Measurements from ENCODE around the gene KRTAP10-12.
"Not testable (repeated sequence)": the region's sequence is repeated elsewhere in the genome, so short reads cannot be mapped to it uniquely, and the experiment has no call there.

Gene KRTAP10-12, protein sequence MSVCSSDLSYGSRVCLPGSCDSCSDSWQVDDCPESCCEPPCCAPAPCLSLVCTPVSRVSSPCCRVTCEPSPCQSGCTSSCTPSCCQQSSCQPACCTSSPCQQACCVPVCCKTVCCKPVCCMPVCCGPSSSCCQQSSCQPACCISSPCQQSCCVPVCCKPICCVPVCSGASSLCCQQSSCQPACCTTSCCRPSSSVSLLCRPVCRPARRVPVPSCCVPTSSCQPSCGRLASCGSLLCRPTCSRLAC

DNA sequence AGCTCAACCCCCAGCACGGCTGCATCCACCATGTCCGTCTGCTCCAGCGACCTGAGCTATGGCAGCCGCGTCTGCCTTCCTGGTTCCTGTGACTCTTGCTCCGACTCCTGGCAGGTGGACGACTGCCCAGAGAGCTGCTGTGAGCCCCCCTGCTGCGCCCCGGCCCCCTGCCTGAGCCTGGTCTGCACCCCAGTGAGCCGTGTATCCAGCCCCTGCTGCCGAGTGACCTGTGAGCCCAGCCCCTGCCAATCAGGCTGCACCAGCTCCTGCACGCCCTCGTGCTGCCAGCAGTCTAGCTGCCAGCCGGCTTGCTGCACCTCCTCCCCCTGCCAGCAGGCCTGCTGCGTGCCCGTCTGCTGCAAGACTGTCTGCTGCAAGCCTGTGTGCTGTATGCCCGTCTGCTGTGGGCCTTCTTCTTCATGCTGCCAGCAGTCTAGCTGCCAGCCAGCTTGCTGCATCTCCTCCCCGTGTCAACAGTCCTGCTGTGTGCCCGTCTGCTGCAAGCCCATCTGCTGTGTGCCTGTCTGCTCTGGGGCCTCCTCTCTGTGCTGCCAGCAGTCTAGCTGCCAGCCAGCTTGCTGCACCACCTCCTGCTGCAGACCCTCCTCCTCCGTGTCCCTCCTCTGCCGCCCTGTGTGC lies at the start of gene KRTAP10-12:
TSS of gene KRTAP10-12 (plus strand) at position 1 of the 639 bp plus-strand sequence. CDS start at position 31, 30 bp downstream.
- not testable (repeated sequence) for DNase-seq

DNA sequence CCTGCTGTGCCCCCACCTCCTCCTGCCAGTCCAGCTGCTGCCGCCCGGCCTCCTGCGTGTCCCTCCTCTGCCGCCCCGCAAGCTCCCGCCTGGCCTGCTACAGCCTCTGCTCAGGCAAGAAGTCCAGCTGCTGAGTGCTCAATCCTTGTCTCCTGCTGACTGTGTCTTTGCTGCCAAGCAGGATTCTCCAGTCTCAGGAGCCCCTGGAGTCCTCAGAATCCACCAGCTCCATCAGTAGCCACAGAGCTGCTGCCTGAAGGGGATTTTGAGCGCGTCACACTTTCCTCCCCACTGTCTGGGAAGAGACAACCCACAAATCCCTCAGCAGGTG lies 49.8 kb upstream of the KRTAP10-12 start:
- DNase-seq: no peak

DNA sequence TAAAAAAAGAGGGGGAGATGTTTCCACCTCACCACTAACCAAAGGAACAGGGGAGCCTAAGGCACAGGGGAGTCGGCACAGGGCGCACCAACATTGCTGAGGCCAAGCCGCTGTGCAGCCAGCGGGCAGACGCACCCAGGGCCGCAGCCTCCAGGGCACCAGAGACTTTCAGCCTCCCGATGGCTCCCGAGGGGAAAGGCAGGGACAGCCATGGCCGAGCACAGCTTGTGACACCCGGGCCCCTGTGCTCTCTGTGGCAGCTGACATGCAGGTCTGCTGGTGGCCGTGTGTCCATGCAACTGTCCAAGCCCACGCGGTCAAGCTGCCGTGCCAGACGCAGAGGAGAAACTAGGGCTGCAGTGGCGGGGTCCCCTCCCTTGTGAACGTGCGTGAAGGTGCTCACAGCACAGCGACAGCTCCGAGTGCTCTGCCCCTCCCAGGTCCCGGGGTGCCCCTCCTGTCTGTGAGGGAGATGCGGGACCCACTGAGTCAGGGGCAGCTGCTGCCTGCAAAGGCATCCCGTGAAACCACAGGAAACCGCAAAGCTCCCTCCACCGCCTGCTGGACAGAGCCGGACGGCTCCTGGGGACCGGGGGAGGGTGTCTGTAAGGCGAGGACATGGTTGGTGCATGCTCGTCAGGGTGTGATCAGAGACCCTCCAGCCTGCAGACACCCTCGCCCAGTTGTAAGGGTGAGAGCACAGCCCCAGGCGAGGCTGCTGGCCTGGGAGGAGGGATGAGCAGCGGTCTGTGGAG lies 48.2 kb upstream of the KRTAP10-12 start:
- DNase-seq: no peak

DNA sequence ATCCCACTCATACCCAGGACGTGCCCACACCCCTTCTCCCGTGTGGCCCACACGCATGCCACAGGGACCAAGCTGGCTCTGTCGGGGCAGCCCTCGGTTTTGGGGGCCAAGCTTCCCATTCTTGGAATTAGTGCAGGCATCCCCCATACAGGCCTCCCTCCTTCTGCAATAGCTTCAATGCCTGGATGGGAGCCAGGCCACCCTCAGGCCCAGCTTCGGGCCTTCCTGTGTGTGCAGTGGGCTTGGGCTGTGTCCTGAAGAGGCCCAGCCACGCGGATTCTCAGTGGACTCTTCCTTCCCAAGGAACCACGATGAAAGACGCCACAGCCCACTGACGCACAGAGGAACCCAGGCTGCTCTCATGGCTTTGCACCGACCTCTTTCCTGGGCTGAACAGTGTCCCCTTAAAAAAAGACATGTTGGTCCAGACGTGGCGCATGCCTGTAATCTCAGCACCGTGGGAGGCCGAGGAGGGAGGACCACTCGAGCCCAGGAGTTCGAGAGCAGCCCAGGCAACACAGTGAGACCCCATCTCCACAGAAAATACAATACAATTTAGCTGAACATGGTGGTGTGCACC lies 47.4 kb upstream of the KRTAP10-12 start:
- no peak for DNase-seq

DNA sequence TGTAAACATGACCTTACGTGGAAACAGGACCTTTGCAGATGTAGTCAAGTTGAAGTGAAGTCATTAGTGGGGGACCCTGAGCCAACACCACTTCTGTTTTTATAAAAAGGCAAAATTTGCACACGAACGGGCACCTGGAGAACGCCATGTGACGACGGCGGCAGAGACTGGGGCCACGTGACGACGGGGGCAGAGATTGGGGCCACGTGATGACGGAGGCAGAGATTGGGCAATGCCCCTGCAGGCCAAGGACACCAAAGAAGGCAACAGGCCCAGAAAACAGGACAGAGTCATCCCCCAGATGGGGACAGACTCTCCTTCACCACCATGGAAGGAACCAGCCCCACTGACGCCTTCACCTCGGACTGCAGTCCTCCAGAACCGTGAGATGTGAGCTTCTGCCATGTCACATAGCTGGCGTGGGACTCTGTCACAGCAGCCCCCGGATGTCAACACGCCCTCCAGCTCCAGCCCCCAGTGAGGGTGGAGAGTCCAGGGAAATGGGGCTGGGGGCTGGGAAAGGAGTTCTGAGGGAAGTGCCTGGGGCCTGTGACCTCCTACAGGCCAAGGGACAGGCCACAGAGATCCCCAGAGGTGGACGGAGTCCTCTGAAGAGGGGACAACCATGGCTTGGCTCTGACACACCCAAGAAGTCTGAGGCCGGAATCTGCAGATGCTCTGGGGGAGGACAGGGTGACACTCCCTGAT lies 46.6 kb upstream of the KRTAP10-12 start:
- no peak for DNase-seq

DNA sequence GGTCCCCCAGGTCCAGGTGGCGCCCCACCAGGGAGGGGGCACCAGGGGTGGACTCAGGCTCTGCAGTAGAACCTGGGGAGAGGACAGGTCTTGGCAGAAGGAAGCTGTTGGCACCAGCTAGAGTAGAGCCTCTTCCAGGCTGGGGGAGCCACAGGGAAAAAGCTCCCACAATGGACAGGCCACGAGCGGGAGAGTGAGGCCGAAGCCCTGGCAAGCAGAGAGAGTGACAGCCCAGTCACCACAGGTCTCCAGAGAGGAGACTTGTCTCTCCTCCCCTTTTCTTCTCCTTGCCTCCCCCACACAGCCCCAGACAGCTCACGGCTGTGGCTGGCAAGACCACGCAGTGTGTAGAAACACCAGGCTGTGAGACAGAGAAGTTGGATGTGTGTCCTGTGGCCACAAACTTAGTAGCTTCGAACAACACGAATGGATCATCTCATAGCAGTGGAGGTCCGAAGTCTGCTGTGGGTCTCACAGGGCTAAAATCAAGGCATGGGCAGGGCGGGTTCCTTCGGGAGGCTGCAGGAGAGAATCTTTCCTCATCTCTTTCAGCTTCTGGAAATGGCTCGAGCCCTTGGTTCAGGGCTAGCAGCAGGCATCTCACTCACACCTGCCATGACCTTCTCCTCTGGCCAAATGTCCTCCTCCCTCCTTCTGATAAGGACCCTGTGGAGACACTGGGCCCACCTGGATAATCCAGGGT lies 45.8 kb upstream of the KRTAP10-12 start:
- no peak for DNase-seq

DNA sequence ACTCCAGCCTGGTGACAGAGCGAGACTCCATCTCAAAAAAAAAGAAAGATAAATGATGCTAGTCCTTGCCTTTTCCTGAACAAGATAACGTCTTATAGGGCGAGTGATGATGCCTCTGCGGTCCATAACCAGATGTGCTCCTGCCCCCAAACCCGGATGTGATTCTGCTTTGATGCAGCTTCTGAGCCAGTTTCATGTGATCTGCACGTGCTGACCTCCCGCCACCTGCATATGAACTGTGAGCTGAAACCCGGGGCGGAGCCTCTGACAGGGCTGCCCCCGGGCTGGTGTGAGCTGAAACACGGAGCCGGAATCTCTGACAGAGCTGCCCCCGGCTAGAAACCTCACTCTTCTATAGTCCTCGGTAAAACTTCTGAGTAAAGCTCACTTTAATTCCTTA lies 43.8 kb upstream of the KRTAP10-12 start:
- no peak for DNase-seq

DNA sequence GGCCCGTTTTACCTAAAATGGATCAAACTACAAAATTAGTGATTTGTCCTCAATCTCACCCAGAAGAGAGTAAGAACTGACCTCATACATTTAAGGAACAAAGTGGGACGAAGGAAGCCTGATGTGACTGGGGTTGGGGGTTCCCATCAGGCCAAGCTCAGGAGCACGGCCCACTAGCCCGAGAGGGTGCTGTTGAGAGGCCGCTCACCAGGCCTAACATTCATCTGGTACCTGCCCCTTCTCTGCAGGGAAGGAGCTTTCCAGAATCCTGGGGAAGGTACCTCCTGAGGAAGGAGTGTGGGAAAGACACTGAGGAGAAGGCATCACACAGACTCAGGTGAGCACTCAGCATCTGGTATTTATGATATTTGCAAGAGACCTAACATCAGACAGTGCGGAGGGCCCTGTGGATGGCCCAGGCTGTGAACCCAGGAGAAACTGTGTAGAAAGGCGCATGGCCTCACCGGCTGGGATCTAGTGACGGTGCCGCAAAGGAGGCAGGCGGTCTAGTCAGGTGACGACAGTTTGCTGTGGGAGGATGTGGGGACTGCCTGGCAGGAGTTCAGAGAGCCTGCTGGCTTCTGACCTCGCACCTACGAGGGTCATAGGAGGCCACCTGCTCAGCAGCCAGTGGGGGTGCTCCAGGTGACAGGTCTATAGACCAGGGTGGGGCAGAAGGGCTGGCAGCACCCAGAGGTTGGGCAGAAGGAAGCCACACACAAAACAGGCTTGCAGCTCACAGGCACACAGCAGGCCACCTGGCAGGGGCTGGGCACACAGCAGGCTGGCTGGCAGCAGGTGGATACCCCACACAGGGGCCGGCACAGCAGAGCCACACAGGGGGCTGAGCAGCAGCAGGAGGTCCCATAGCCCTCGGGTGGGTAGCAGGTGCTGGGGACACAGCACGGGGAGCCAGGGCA lies 43.1 kb upstream of the KRTAP10-12 start:
- no peak for DNase-seq

DNA sequence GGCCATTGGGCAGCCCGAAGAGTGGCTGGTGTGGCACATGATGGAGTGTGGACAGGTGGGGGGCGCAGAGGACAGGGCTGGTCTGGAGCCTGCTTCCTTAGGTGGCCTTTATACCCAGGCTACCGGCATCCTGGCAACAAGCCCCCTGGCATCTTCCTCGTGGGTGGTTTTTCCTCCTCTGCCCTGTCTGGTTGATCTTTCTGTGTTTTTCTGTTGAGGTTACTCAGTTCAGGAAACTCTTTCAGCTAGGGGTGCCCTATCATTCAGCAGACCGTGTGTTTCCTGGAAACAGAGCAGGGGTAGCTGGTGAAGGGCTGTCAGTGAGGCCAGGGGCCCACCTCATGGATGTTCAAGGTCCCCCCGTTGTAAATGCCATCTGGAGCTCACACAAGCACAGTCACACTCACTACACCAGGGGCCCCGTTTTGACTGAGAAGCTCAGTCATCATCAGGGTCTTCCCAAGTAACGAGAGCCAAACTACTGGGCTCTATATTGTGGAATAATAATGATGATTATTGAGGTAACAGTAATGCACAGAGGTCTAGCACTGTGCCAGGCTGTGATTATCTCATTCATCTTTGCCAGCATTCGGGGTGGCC lies 42.3 kb upstream of the KRTAP10-12 start, which contains the start of gene KRTAP12-4:
TSS of gene KRTAP12-4 (minus strand) at position 84 of the 600 bp plus-strand sequence. CDS start at position 39, 45 bp downstream.
- DNase-seq: no peak

DNA sequence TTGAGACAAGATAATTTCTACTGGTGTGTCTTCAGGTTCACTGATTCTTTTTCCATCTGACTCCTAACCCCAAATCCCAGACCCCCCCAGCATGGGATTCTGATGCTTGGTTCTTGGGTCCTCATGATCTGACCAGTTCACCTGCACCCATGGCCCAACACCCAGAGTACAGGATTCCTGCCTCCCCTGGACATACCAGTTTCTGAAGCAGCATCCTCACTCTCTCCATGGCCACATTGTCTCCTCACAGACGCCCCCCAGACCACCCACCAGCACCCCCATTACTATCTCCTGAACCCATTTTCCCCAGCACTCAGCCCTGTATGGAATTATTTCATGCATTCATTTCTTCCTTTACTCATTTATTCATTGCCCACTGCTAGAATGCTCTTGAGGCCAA lies 40.1 kb upstream of the KRTAP10-12 start:
- DNase-seq: no peak

DNA sequence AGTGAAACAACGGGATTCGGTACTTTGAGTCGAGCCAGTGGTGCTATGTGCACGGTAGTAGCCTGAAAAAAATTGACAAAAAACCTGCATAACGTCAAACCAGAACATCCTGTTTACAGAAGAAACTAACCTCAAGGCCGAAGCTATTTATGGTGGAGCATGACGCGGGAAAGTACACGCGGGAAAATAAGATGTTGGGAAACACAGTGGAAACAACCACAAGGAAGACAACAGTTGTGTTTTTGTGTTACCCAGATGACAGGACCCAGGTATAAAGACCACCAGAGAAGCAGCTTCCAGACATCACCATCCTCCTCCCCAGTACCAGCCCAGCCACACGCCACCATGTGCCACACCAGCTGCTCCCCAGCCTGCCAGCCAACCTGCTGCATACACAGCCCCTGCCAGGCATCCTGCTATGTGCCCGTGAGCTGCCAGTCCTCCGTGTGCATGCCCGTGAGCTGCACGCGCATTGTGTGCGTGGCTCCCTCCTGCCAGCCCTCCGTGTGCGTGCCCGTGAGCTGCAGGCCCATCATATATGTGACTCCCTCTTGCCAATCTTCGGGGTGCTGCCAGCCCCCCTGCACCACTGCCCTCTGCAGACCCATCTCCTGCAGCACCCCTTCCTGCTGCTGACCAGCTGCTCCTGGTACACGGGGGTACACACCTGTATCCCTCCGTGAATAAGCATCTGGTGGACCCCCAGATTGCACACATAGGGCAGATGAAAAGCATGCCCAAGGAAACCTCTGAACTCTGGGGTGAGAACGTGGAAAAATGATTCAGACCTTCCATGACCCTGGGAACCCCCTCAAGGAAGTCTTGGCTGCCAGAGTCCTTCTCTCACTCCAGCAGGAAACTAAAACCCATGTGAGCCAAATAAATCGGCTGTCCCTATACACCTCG lies 39.1 kb upstream of the KRTAP10-12 start, which contains the start of gene KRTAP12-3:
TSS of gene KRTAP12-3 (plus strand) at position 298 of the 906 bp plus-strand sequence. CDS start at position 346, 48 bp downstream.
- DNase-seq: peak in 1 of 2 experiments; percentile 21

DNA sequence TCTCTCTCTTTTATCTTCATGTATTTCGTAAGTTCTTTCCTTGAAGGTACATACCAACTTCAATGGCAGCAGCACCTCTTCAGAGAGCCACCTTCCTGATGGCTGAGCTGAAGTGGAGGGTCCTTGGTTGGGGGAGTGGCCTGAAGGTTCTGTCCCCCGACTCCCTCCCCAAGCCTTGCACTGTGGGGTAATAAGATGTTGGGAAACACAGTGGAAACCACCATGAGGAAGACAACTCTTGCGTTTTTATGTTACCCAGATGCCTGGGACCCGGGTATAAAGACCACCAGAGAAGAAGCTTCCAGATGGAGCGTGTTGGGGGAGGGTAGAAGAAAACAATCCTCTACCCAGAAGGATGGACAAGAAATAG lies 38.4 kb upstream of the KRTAP10-12 start:
- DNase-seq: no peak

DNA sequence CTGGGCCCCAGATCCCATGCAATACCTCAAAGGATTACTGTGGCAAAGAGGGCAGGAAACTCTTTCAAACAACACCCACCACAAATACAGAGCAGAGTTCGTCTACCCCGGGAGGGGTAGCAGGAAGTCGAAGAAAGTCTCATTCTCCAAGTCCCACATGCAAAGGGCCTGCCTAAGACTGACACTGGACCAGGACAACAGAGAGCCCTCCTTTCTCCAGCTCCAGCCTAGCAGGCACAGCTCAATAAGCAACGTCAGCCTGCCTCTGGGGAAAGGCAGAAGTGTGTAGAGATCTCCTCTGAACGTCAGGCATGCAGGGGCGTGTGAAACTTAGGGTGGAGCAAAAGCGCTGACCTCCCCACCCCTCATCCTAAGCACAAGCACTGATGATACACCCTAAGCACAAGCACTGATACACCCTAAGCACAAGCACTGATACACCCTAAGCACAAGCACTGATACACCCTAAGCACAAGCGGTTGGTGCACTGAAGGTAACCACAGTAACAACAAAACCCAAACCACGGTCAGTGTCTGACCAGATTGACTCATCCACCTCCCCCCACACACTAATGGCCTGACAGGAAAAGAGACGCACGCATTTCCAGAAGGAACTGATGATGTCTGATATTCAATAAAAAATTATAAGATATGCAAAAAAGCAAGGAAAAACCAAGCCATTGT lies 37.9 kb upstream of the KRTAP10-12 start:
- DNase-seq: peak in 1 of 2 experiments; percentile 19

DNA sequence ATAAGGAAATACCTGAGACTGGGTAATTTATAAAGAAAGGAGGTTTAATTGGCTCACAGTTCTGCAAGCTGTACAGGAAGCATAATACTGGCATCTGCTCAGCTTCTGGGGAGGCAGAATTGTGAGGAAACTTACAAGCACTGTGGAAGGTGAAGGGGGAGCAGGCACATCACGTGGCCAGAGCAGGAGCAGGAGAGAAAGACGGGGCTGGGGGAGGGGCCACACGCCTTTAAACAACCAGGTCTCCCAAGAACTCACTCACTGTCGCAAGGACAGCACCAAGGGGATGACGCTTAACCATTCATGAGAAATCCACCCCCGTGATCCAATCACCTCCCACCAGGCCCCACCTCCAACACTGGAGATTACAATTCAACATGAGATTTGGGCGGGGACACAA lies 35.4 kb upstream of the KRTAP10-12 start:
- not testable (repeated sequence) for DNase-seq

DNA sequence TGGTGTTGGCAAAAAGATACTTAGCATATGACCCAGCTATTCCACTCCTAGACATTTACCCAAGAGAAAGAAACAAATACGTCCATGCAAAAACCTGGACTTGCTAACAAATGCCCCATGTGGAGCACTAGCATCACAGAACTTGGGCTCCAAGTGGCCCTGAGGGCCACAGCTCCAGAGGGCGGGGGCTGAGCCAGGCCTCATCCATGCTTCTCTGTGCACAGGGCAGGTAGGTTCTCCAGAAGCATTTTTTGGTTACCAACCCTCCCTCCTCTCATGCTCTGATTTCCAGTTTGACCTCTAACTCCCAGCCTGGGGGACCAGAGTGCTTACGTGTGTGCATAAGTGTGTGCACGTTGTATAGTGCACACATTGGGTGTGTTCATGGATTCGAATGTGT lies 32.3 kb upstream of the KRTAP10-12 start:
- DNase-seq: no peak

DNA sequence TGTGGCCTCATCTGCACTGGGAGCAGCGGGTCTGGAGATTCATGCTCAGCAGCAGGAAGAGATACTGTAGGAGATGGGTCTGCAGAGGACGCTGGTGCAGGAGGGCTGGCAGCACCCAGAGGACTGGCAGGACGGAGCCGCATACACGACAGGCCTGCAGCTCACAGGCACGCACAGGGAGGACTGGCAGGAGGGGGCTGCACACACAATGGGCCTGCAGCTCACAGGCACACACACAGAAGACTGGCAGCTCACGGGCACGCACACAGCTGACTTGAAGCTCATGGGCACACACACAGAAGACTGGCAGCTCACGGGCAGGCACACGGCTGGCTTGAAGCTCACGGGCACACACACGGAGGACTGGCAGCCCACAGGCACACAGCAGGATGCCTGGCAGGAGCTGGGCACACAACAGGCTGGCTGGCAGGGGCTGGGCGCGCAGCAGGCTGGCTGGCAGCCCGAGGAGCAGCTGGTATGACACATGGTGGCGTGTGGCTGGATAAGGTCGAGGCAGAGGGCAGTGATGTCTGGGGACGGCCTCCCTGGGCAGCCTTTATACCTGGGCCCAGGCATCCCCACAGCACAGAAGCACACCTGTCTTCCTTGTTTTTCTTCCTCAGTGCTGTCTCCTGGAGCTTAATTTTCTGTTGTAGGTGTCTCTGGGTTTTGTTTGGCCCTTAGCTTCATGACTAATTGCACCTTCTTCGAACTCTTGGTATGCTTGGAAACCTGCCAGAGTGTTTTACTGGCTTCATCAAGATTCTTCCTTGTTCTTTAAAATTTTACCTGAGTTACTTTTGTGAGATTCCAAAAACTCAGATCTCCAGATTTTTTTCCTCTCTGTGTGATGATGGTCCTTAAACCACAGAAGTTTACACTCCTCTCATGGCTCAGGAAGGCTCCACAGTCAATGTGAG lies 30.3 kb upstream of the KRTAP10-12 start, which contains the start of gene KRTAP12-2:
TSS of gene KRTAP12-2 (minus strand) at position 527 of the 920 bp plus-strand sequence. CDS start at position 486, 41 bp downstream.
- no peak for DNase-seq

DNA sequence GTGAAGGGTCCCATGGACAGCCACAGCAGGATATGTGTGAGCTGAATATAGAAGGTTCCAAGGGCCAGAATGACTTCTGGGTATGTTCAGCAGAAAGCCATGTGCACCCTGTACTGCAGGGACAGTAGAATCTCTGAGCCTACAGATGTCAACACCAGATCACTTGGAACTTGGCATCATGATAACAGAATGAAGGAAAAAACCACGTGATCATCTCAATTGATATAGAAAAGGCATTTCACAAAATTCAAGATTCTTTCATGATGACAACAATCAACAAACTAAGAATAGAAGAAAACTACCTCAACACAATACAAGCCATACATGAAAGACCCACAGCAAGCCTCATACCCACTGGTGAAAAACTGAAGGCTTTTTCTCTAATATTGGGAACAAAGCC lies 29.4 kb upstream of the KRTAP10-12 start:
- DNase-seq: no peak

Data from activated CD4-positive, alpha-beta T cell treated with anti-CD3 and anti-CD28 coated beads, Interleukin-2, amount 50 U/mL, for 48 hours (primary cell).